ENCODE results near the gene COP1. TPM values are rescaled to one million over a fixed set of nuclear protein-coding genes. Genes with fewer than 3 reads are reported as not detected.

The COP1 gene
- total and polyA plus RNA-seq, 3 donors from 2014 or later, result 63.7 to 103 (median 92.9) TPM

- no peak for TF ChIP-seq CTCF (IDR thresholded peaks at IDR 0.05)
- TF ChIP-seq POLR2A (IDR thresholded peaks at IDR 0.05), result no peak
- H3K27ac ChIP-seq, result no peak overlapping the region
- no peaks in the 10 kb centered on the region for H3K27me3 ChIP-seq
- peaks cover 20% of the 10 kb centered on the region for H3K4me1 ChIP-seq
- H3K36me3 ChIP-seq (ENCODE audit: low read depth, missing control alignments), result no peaks in the 10 kb centered on the region
- intact Hi-C loops (cut with DNase I; ENCODE audit: low total_unique reads), result no loop called here
- no peaks in the 10 kb centered on the region for H3K9me3 ChIP-seq
- no peak overlapping the region for H3K4me3 ChIP-seq
- DNase-seq, result no peak
Measured at GRCh38 chr1:176201568-176201967, 5.5 kb downstream of the COP1 start.

- intact Hi-C loops (cut with DNase I; ENCODE audit: low total_unique reads), result no loop called here
- H3K9me3 ChIP-seq, result no peaks in the 10 kb centered on the region
- H3K4me3 ChIP-seq, result no peak overlapping the region
- peaks cover 8% of the 10 kb centered on the region for H3K4me1 ChIP-seq
- DNase-seq, result no peak
- no peak overlapping the region for H3K27ac ChIP-seq
- no peaks in the 10 kb centered on the region for H3K27me3 ChIP-seq
- H3K36me3 ChIP-seq (ENCODE audit: low read depth, missing control alignments), result no peaks in the 10 kb centered on the region
- WGBS, 2 donors, result 89 to 92% methylated on average over 1 of the region's 1 CpG
- no peak for TF ChIP-seq POLR2A (IDR thresholded peaks at IDR 0.05)
- TF ChIP-seq CTCF (IDR thresholded peaks at IDR 0.05), result no peak
Measured at GRCh38 chr1:176199707-176200106, 7.4 kb downstream of the COP1 start.

DNA sequence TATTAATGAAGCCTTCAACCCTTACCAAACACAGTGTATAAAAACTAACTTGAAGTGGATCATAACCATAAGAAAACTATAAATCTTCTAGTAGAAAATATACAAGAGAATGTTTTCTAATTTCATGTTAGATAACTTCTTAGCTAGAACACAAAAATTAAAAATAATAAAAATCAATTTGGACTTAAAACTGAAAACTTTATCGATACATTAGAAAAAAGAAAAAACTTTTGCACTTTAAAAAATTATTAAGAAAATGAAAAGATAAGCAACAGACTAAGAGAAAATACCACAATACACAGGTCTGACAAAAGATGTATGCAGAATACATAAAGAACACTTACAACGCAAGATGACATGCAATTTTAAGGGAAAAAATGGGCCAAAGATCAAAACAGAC lies 8.7 kb downstream of the COP1 start:
- intact Hi-C loops (cut with DNase I; ENCODE audit: low total_unique reads), result no loop called here
- TF ChIP-seq POLR2A (IDR thresholded peaks at IDR 0.05), result no peak
- TF ChIP-seq CTCF (IDR thresholded peaks at IDR 0.05), result no peak
- Histone ChIP-seq H3K27ac (no peak overlapping the region), H3K27me3 (no peaks in the 10 kb centered on the region), H3K9me3 (no peaks in the 10 kb centered on the region), H3K4me3 (no peak overlapping the region), H3K36me3 (ENCODE audit: low read depth, missing control alignments) (no peaks in the 10 kb centered on the region), H3K4me1 (no peaks in the 10 kb centered on the region)
- no peak for DNase-seq
- 94 to 95% methylated on average over 2 of the region's 2 CpGs for WGBS, 2 donors

DNA sequence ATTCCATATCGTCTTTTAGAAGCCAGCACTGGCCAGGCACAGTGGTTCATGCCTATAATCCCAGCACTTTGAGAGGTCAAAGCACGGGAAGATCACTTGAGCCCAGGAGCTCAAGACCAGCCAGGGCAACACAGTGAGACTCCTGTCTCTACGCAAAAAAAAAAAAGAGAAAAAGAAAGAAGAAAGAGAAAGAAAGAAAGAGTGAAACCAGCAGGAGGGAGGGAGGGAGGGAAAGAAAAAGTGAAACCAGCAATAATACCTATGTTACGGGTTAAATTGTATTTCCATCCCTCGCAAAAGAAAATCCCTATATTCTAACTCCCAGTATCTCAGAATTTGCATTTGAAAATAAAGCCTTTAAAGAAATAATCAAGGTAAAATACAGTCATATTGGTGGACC lies 10.4 kb downstream of the COP1 start:
- TF ChIP-seq CTCF (IDR thresholded peaks at IDR 0.05) (no peak), POLR2A (IDR thresholded peaks at IDR 0.05) (no peak)
- no peak overlapping the region for H3K4me3 ChIP-seq
- no peaks in the 10 kb centered on the region for H3K27me3 ChIP-seq
- intact Hi-C loops (cut with DNase I; ENCODE audit: low total_unique reads), result no loop called here
- H3K36me3 ChIP-seq (ENCODE audit: low read depth, missing control alignments), result no peaks in the 10 kb centered on the region
- no peaks in the 10 kb centered on the region for H3K9me3 ChIP-seq
- no peaks in the 10 kb centered on the region for H3K4me1 ChIP-seq
- WGBS, 2 donors, result 90 to 94% methylated on average over 5 of the region's 5 CpGs
- DNase-seq, result no peak
- H3K27ac ChIP-seq, result no peak overlapping the region

- H3K4me1 ChIP-seq, result no peaks in the 10 kb centered on the region
- 84 to 88% methylated on average over 7 of the region's 7 CpGs for WGBS, 2 donors
- no peak for DNase-seq
- intact Hi-C loops (cut with DNase I; ENCODE audit: low total_unique reads), result no loop called here
- TF ChIP-seq POLR2A (IDR thresholded peaks at IDR 0.05) (no peak), CTCF (IDR thresholded peaks at IDR 0.05) (no peak)
- H3K4me3 ChIP-seq, result no peak overlapping the region
- H3K27me3 ChIP-seq, result no peaks in the 10 kb centered on the region
- no peaks in the 10 kb centered on the region for H3K36me3 ChIP-seq (ENCODE audit: low read depth, missing control alignments)
- no peaks in the 10 kb centered on the region for H3K9me3 ChIP-seq
- no peak overlapping the region for H3K27ac ChIP-seq
Measured at GRCh38 chr1:176195547-176195946, 11.5 kb downstream of the COP1 start.
